Prostate gland (tissue), 2 donors: ENCODE results near the gene RFXAP. TPM values are rescaled to one million over a fixed set of nuclear protein-coding genes. Genes with fewer than 3 reads are reported as not detected.

Experiments used
- DNase-seq: peaks from one replicate; pipeline ENCODE4 v3.0.0-alpha.2; 2019; ENCODE audit warnings: low spot score
- H3K27ac ChIP-seq, 2 donors: fragments of 200-600 bp; sonication (generic); 2 replicates each; pipeline ENCODE4 v1.5.1; 2017 to 2019
- H3K27me3 ChIP-seq: fragments of 200-600 bp; sonication (generic); replicated peaks from 2 replicates; pipeline ENCODE4 v1.5.1; 2019; ENCODE audit not compliant: insufficient read depth
- H3K36me3 ChIP-seq, 2 donors: fragments of 200-600 bp; sonication (generic); 1 replicate in 1 of 2; 2 replicates in 1 of 2; pipeline versions ENCODE4 v1.5.1 to v1.8.1; 2017 to 2019
- H3K4me1 ChIP-seq: fragments of 200-600 bp; sonication (generic); replicated peaks from 2 replicates; pipeline ENCODE4 v1.5.1; 2019
- H3K4me3 ChIP-seq, 2 donors: fragments of 200-600 bp; sonication (generic); 2 replicates each; pipeline ENCODE4 v1.5.1; 2017 to 2019
- H3K9me3 ChIP-seq: fragments of 200-600 bp; sonication (generic); 2 replicates; pipeline ENCODE4 v1.5.1; 2017
- POLR2A ChIP-seq: fragments of 450-650 bp; IDR thresholded peaks from one replicate; pipeline ENCODE4 v1.6.1; 2016; ENCODE audit warnings: antibody characterized with exemption, mild to moderate bottlenecking
- POLR2AphosphoS5 ChIP-seq: sonication (generic); formaldehyde crosslinking; IDR thresholded peaks from one replicate; pipeline ENCODE4 v1.6.1; 2017; ENCODE audit warnings: antibody characterized with exemption
- WGBS: methylation state at CpG from one replicate; pipeline ENCODE4 v1.1.5; 2018; 5-methylcytosine and 5-hydroxymethylcytosine counted together
- intact Hi-C: fragments of 100-400 bp; cut with DNase I; formaldehyde crosslinking; loops from one replicate; pipeline ENCODE4 v1.14.2; 2022
- total RNA-seq, 2 donors: library from RNA; depleted of rRNA; stranded (reverse); fragments of >200 nt; gene quantifications; one replicate each; pipeline ENCODE4 v1.1.0, GENCODE V29; 2016
- TF ChIP-seq, protein P1 (sequence below), 4 experiments: fragments of 200-600 bp in 2 of 4; fragments of 450-650 bp in 2 of 4; sonication (generic) in 2 of 4; IDR thresholded peaks; 1 replicate in 3 of 4; 2 replicates in 1 of 4; pipeline ENCODE4 v1.5.1; 2016 to 2019; ENCODE audit warnings: antibody characterized with exemption in 4 of 4, mild to moderate bottlenecking in 2 of 4, moderate library complexity in 2 of 4

RFXAP gene, protein sequence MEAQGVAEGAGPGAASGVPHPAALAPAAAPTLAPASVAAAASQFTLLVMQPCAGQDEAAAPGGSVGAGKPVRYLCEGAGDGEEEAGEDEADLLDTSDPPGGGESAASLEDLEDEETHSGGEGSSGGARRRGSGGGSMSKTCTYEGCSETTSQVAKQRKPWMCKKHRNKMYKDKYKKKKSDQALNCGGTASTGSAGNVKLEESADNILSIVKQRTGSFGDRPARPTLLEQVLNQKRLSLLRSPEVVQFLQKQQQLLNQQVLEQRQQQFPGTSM
- 1 to 10 TPM; 4.3 to 4.9 TPM for total RNA-seq

DNA sequence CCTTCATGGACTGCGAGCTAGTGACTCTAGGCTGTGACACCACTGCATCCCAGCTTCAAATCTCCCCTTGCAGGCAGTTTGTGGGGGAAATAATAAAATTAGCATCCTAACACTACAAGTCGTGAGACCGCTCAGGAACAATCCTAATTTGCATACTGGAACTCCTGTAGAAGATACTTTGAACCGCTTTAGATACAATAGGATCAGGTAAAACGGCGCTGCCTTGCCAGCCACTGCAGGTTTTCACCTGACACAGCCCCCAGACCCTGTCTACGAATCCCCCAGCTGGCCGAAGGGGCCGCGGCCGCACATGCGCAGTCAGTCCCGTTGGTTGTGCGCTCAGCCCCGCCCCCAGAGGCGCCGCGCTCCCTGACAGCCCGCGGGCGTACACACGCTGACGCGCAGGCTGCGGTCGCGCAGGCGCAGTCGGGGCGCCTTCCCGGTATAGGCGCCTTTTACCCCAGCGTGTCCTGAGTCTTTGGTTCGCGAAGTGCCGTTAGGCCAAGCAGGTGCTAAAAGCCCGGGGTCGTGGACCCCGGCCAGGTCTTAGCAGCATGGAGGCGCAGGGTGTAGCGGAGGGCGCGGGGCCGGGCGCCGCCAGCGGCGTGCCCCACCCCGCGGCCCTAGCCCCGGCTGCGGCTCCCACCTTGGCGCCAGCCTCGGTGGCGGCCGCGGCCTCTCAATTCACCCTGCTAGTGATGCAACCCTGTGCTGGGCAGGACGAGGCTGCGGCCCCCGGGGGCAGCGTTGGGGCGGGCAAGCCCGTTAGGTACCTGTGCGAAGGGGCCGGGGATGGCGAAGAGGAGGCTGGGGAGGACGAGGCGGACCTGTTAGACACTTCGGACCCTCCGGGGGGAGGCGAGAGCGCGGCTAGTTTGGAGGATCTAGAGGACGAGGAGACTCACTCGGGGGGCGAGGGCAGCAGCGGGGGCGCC lies at the start of gene RFXAP:
Gene RFXAP (plus strand): TSS at position 419 of the 935 bp plus-strand sequence. CDS start 136 bp downstream, at position 555.
- Histone ChIP-seq H3K27me3 (no peaks in the 10 kb centered on the region), H3K9me3 (no peaks in the 10 kb centered on the region), H3K4me1 (no peaks in the 10 kb centered on the region), H3K27ac (peak within 1 kb of the TSS; percentile 35 to 63), H3K4me3 (peak within 1 kb of the TSS; percentile 75 to 83), H3K36me3 (no peaks in the 10 kb centered on the region)
- WGBS = under 1% methylated on average over 72 of the region's 78 CpGs
- DNase-seq = peak; percentile 81
- TF ChIP-seq, protein P1, sequence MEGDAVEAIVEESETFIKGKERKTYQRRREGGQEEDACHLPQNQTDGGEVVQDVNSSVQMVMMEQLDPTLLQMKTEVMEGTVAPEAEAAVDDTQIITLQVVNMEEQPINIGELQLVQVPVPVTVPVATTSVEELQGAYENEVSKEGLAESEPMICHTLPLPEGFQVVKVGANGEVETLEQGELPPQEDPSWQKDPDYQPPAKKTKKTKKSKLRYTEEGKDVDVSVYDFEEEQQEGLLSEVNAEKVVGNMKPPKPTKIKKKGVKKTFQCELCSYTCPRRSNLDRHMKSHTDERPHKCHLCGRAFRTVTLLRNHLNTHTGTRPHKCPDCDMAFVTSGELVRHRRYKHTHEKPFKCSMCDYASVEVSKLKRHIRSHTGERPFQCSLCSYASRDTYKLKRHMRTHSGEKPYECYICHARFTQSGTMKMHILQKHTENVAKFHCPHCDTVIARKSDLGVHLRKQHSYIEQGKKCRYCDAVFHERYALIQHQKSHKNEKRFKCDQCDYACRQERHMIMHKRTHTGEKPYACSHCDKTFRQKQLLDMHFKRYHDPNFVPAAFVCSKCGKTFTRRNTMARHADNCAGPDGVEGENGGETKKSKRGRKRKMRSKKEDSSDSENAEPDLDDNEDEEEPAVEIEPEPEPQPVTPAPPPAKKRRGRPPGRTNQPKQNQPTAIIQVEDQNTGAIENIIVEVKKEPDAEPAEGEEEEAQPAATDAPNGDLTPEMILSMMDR (IDR thresholded peaks at IDR 0.05) = peak in 2 of 4 experiments; percentile 36 to 37
- peak; percentile 78 for TF ChIP-seq POLR2AphosphoS5
- peak; percentile 61 for TF ChIP-seq POLR2A
- intact Hi-C loops = no loop called here

DNA sequence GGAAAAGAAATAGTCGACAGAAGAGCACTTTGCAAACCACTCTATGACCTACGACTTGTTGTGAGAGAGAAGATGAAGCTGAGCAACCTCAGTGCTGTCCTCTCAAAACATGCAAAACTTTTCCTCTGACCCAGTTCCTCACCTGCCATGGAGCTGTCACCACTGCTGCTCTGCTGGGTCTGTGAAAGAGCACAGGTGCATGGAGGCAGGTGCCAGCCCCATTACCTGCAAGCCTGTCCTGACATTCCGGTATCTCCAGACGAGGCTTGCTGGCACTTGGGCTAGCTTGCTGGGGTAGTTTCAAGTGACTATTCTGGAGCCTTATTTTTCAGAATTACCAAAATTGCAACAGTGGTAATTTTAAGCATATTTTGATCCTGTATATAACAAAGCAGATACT lies 49.5 kb upstream of the RFXAP start:
- H3K4me3 ChIP-seq = no peak overlapping the region
- intact Hi-C loops = no loop called here
- 83% methylated on average over 4 of the region's 4 CpGs for WGBS
- no peaks in the 10 kb centered on the region for H3K9me3 ChIP-seq
- DNase-seq = no peak
- no peaks in the 10 kb centered on the region for H3K4me1 ChIP-seq
- H3K27ac ChIP-seq = no peak overlapping the region
- no peaks in the 10 kb centered on the region for H3K27me3 ChIP-seq
- H3K36me3 ChIP-seq = no peaks in the 10 kb centered on the region
- TF ChIP-seq POLR2A (no peak), POLR2AphosphoS5 (no peak)
- TF ChIP-seq, protein P1 (IDR thresholded peaks at IDR 0.05) = no peak

DNA sequence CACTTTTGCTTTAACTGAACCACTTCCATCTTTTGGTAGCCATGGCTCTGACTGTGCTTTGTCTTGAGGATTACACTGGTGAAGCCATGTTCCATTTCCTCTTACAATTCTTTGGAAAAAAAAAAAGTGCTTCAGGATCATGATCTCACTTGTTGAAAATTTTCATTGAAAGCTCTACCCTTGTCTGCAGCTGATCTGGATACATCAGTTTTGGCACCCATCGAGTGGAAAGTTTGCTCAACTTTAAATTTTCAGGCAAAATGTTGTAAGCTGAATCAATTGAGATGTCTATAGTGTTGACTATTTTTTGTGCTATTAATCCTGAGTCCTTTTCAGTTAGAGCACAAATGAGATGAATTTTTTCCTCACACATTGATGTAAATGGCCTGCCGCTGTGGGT lies 48.3 kb upstream of the RFXAP start:
- Histone ChIP-seq H3K27me3 (no peaks in the 10 kb centered on the region), H3K9me3 (no peaks in the 10 kb centered on the region), H3K27ac (no peak overlapping the region), H3K36me3 (no peaks in the 10 kb centered on the region), H3K4me3 (no peak overlapping the region), H3K4me1 (no peaks in the 10 kb centered on the region)
- TF ChIP-seq, protein P1 (IDR thresholded peaks at IDR 0.05) = no peak
- no peak for TF ChIP-seq POLR2A
- no peak for TF ChIP-seq POLR2AphosphoS5
- no peak for DNase-seq
- intact Hi-C loops = no loop called here
- 79% methylated on average over 2 of the region's 2 CpGs for WGBS

DNA sequence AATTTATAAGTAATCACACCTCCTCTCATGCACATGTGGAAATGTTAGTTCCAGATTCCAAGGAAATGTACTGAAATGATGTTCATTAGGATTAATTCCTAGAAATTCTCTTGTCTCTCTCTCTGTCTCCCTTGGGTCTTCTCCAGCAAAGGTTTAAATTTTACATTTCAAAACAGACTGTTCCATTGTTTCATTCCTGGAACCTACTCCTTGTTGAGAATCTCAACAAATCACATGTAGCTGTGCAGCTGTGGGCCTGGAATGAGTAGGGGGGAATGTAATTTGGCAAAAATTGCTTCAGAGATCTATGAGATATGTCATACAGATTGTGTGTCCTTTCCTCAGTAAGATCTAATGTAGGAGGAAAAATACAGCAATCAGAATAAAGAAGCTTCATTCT lies 46.2 kb upstream of the RFXAP start:
- Histone ChIP-seq H3K27ac (no peak overlapping the region), H3K4me3 (no peak overlapping the region), H3K27me3 (no peaks in the 10 kb centered on the region), H3K9me3 (no peaks in the 10 kb centered on the region), H3K36me3 (no peaks in the 10 kb centered on the region), H3K4me1 (no peaks in the 10 kb centered on the region)
- no peak for DNase-seq
- TF ChIP-seq POLR2A = no peak
- TF ChIP-seq POLR2AphosphoS5 = no peak
- TF ChIP-seq, protein P1 (IDR thresholded peaks at IDR 0.05) = no peak
- intact Hi-C loops = no loop called here
